ENCODE results near the gene NDUFAF7. TPM values are rescaled to one million over a fixed set of nuclear protein-coding genes. Genes with fewer than 3 reads are reported as not detected.

Gene NDUFAF7
- polyA plus RNA-seq, 1 of the 3 experiments (the other 2 are of a cell fraction) = 24.8 TPM

DNA sequence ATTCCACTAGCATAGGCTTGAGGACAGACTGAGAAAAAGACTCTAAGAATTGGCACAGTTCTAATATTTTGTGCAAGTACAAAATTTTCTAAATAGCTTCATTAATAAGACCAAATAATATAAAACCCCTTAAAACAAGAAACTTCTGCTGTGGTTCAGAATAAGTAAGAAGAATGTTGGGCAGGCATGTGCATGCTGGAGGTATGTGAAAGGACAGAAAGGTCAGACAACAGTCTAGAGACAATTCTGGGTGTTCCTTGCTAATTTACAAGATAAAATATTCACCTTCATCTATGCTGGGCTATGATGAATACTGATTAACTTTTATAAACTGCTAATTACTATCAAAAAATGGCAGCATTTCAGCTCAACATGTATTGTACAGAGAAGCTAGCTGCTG lies 20.2 kb upstream of the NDUFAF7 start:
- Histone ChIP-seq H3K4me1 (ENCODE audit: control insufficient read depth in 1 of 2, insufficient read depth in 2 of 2, low read depth in 1 of 2, low read length in 1 of 2) (peaks cover 0 to 6% of the 10 kb centered on the region in 2 experiments; a peak in 2 of 4 replicates), H3K4me3 (ENCODE audit: low read depth in 2 of 2, low read length in 1 of 2) (no peak overlapping the region), H3K9me2 (no peaks in the 10 kb centered on the region), H2AFZ (ENCODE audit: low read depth) (no peak overlapping the region), H3K27ac (ENCODE audit: low read depth in 2 of 2, low read length in 1 of 2) (no peak overlapping the region; a peak in 1 of 4 replicates), H3K9ac (no peak overlapping the region), H3K79me2 (ENCODE audit: insufficient read depth) (peaks cover 41% of the 10 kb centered on the region), H3K27me3 (ENCODE audit: insufficient read depth) (no peaks in the 10 kb centered on the region), H3K9me3 (peaks cover 16% of the 10 kb centered on the region; the same call in 1 of the 2 replicates), H3K4me2 (no peak overlapping the region), H3K36me3 (replicated peaks in 1 of 2; ENCODE audit: control insufficient read depth in 1 of 2, insufficient read depth in 2 of 2, low read length in 1 of 2) (peaks cover 94 to 99% of the 10 kb centered on the region in 2 experiments), H3F3A (replicated peaks; ENCODE audit: insufficient read depth) (peaks cover 23% of the 10 kb centered on the region), H4K20me1 (ENCODE audit: insufficient read depth) (no peaks in the 10 kb centered on the region)
- TF ChIP-seq NFIC (IDR thresholded peaks at IDR 0.05; ENCODE audit: borderline replicate concordance) (no peak), SIN3A (IDR thresholded peaks at IDR 0.05; ENCODE audit: borderline replicate concordance, low read depth, low read length) (no peak), CHD2 (IDR thresholded peaks at IDR 0.05; ENCODE audit: low read length, partially characterized antibody) (no peak), RXRA (IDR thresholded peaks at IDR 0.05; ENCODE audit: borderline replicate concordance, low read depth) (no peak), ELF1 (IDR thresholded peaks at IDR 0.05) (no peak), RAD21 (IDR thresholded peaks at IDR 0.05; ENCODE audit: low read length) (no peak), PBX3 (IDR thresholded peaks at IDR 0.05) (no peak), REST (IDR thresholded peaks at IDR 0.05; ENCODE audit: low read depth, low read length) (no peak), FOSL2 (IDR thresholded peaks at IDR 0.05; ENCODE audit: borderline replicate concordance, low read depth) (no peak), GATA2 (CRISPR knock-in tag; IDR thresholded peaks at IDR 0.05) (no peak), JUND (IDR thresholded peaks at IDR 0.05) (no peak)
- ChIA-PET POLR2A (interaction anchor here (0.5 kb wide), 1 partner anchor 25 kb away, joined by 3 read pairs; no protein-coding TSS in a partner anchor), CTCF (interaction anchor here (0.9 to 2.1 kb wide), 4 partner anchors 12 to 680 kb away, joined by 3 to 8 read pairs (median 5); no protein-coding TSS in a partner anchor)
- DNase-seq = no peak

- Histone ChIP-seq H3K27ac (ENCODE audit: low read depth in 2 of 2, low read length in 1 of 2) (no peak overlapping the region; a peak in 1 of 4 replicates), H3F3A (replicated peaks; ENCODE audit: insufficient read depth) (peaks cover 23% of the 10 kb centered on the region), H3K27me3 (ENCODE audit: insufficient read depth) (no peaks in the 10 kb centered on the region), H3K4me2 (no peak overlapping the region), H3K4me1 (ENCODE audit: control insufficient read depth in 1 of 2, insufficient read depth in 2 of 2, low read depth in 1 of 2, low read length in 1 of 2) (peaks cover 0 to 6% of the 10 kb centered on the region in 2 experiments; a peak in 2 of 4 replicates), H3K9me3 (peaks cover 16% of the 10 kb centered on the region; the same call in 1 of the 2 replicates), H4K20me1 (ENCODE audit: insufficient read depth) (no peaks in the 10 kb centered on the region), H3K9me2 (no peaks in the 10 kb centered on the region), H3K4me3 (ENCODE audit: low read depth in 2 of 2, low read length in 1 of 2) (no peak overlapping the region), H2AFZ (ENCODE audit: low read depth) (no peak overlapping the region), H3K9ac (no peak overlapping the region), H3K36me3 (replicated peaks in 1 of 2; ENCODE audit: control insufficient read depth in 1 of 2, insufficient read depth in 2 of 2, low read length in 1 of 2) (peaks cover 94 to 99% of the 10 kb centered on the region in 2 experiments), H3K79me2 (ENCODE audit: insufficient read depth) (peaks cover 35% of the 10 kb centered on the region; the same call in 1 of the 2 replicates)
- POLR2A ChIA-PET = no interaction called here
- CTCF ChIA-PET = interaction anchor here (0.6 to 2.1 kb wide), 5 partner anchors 11 to 679 kb away, joined by 3 to 8 read pairs (median 4); no protein-coding TSS in a partner anchor
- WGBS (ENCODE audit: low lambda C conversion rate) = 92% methylated on average over 3 of the region's 3 CpGs
- no peak for DNase-seq
- TF ChIP-seq IRF3 (IDR thresholded peaks at IDR 0.05; ENCODE audit: low read depth, low read length) = no peak
- TF ChIP-seq, protein P1, sequence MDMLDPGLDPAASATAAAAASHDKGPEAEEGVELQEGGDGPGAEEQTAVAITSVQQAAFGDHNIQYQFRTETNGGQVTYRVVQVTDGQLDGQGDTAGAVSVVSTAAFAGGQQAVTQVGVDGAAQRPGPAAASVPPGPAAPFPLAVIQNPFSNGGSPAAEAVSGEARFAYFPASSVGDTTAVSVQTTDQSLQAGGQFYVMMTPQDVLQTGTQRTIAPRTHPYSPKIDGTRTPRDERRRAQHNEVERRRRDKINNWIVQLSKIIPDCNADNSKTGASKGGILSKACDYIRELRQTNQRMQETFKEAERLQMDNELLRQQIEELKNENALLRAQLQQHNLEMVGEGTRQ (IDR thresholded peaks at IDR 0.05; ENCODE audit: borderline replicate concordance, low read depth, low read length) = no peak
- TF ChIP-seq POLR2AphosphoS5 (IDR thresholded peaks at IDR 0.05; ENCODE audit: low read depth, low read length) = no peak
- TF ChIP-seq, protein P2, sequence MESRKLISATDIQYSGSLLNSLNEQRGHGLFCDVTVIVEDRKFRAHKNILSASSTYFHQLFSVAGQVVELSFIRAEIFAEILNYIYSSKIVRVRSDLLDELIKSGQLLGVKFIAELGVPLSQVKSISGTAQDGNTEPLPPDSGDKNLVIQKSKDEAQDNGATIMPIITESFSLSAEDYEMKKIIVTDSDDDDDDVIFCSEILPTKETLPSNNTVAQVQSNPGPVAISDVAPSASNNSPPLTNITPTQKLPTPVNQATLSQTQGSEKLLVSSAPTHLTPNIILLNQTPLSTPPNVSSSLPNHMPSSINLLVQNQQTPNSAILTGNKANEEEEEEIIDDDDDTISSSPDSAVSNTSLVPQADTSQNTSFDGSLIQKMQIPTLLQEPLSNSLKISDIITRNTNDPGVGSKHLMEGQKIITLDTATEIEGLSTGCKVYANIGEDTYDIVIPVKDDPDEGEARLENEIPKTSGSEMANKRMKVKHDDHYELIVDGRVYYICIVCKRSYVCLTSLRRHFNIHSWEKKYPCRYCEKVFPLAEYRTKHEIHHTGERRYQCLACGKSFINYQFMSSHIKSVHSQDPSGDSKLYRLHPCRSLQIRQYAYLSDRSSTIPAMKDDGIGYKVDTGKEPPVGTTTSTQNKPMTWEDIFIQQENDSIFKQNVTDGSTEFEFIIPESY (IDR thresholded peaks at IDR 0.05; ENCODE audit: borderline replicate concordance, low read depth) = no peak
- TF ChIP-seq RXRA (IDR thresholded peaks at IDR 0.05; ENCODE audit: borderline replicate concordance, low read depth) = no peak
- TF ChIP-seq TEAD4 (IDR thresholded peaks at IDR 0.05; ENCODE audit: borderline replicate concordance, insufficient read depth) = no peak
- TF ChIP-seq RAD21 (IDR thresholded peaks at IDR 0.05; ENCODE audit: low read length) = no peak
Measured at GRCh38 chr2:37211939-37212338, 19.5 kb upstream of the NDUFAF7 start.

Data from SK-N-SH (cell line).